GM18502 (cell line): ENCODE measurements around the gene SUSD5.
A peak's percentile ranks its signal among the peaks of the same experiment; 100 is the strongest.

ENCODE experiments used
- ATAC-seq: cut with Tn5 transposase; IDR thresholded peaks from one replicate; pipeline ENCODE4 v1.9.1; 2021; ENCODE audit warnings: mild to moderate bottlenecking; ENCODE audit not compliant: unreplicated experiment, poor library complexity

SUSD5 gene

GRCh38 chr3:33155301-33155700 lies 63.3 kb downstream of the SUSD5 start:
- no peak for ATAC-seq

- ATAC-seq, result no peak
Measured at GRCh38 chr3:33153782-33154181, 64.8 kb downstream of the SUSD5 start.

GRCh38 chr3:33152363-33153360 lies 65.9 kb downstream of the SUSD5 start:
- no peak for ATAC-seq

GRCh38 chr3:33149342-33149741 lies 69.3 kb downstream of the SUSD5 start:
- no peak for ATAC-seq

- no peak for ATAC-seq
Measured at GRCh38 chr3:33146791-33147445, 71.7 kb downstream of the SUSD5 start.

- no peak for ATAC-seq
Measured at GRCh38 chr3:33145901-33146580, 72.6 kb downstream of the SUSD5 start.

GRCh38 chr3:33145221-33145900 lies 73.2 kb downstream of the SUSD5 start:
- no peak for ATAC-seq

- ATAC-seq, result no peak
Measured at GRCh38 chr3:33144433-33144832, 74.2 kb downstream of the SUSD5 start.

- ATAC-seq, result no peak
Measured at GRCh38 chr3:33141006-33141405, 77.6 kb downstream of the SUSD5 start.

GRCh38 chr3:33139996-33140395 lies 78.6 kb downstream of the SUSD5 start:
- ATAC-seq, result no peak

GRCh38 chr3:33139006-33139623 lies 79.5 kb downstream of the SUSD5 start:
- peak; percentile 67 for ATAC-seq

GRCh38 chr3:33137691-33138090 lies 80.9 kb downstream of the SUSD5 start:
- ATAC-seq, result no peak

GRCh38 chr3:33134026-33134625 lies 84.5 kb downstream of the SUSD5 start:
- ATAC-seq, result no peak

- ATAC-seq, result peak; percentile 1
Measured at GRCh38 chr3:33132019-33132360, 86.6 kb downstream of the SUSD5 start.

GRCh38 chr3:33131331-33132018 lies 87.1 kb downstream of the SUSD5 start:
- ATAC-seq, result peak; percentile 79

- ATAC-seq, result no peak
Measured at GRCh38 chr3:33130144-33130543, 88.5 kb downstream of the SUSD5 start.

- no peak for ATAC-seq
Measured at GRCh38 chr3:33128706-33129105, 89.9 kb downstream of the SUSD5 start.

GRCh38 chr3:33125840-33126239 lies 92.8 kb downstream of the SUSD5 start:
- ATAC-seq, result no peak

- ATAC-seq, result no peak
Measured at GRCh38 chr3:33124638-33125037, 94.0 kb downstream of the SUSD5 start.
